HG03521 (cell line): ENCODE measurements around the gene OR3A2.
"Not testable (repeated sequence)": the region's sequence is repeated elsewhere in the genome, so short reads cannot be mapped to it uniquely, and the experiment has no call there.

Experiments used
- ATAC-seq: cut with Tn5 transposase; IDR thresholded peaks from one replicate; pipeline ENCODE4 v1.9.1; 2021; ENCODE audit warnings: mild to moderate bottlenecking, moderate library complexity; ENCODE audit not compliant: unreplicated experiment

OR3A2 gene

GRCh38 chr17:3385869-3386816 lies at the start of gene OR3A2:
TSS of gene OR3A2 (minus strand) at chr17:3386308.
- no peak for ATAC-seq

DNA sequence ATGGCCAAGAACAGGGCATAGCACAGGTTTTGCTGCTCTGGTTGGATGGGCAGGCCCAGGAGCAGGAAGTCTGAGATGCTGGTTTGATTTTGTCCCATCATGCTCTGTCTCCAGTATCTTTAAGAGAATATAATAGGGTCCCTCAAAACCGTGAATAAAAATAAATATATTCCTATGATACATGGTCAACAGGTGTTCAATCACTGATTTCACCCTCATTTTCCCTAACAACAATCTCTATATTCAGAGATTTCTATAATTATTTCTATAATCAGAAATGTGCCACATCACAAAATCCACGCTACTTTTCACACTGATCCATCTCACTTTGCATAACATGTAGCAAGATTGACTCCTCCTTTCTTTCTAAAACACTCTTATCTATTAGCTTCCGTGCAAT lies 47.6 kb upstream of the OR3A2 start, which contains the start of gene OR1E2:
Gene OR1E2, minus strand, starts transcription at position 101 of the 400 bp plus-strand sequence. Its CDS starts 0 bp downstream, at position 101.
- ATAC-seq = no peak

GRCh38 chr17:3433215-3433614 lies 47.1 kb upstream of the OR3A2 start:
- ATAC-seq = not testable (repeated sequence)

- no peak for ATAC-seq
Measured at GRCh38 chr17:3418222-3418621, 32.1 kb upstream of the OR3A2 start.

- ATAC-seq = no peak
Measured at GRCh38 chr17:3415610-3416009, 29.5 kb upstream of the OR3A2 start.

GRCh38 chr17:3412216-3412615 lies 26.1 kb upstream of the OR3A2 start:
- ATAC-seq = not testable (repeated sequence)

DNA sequence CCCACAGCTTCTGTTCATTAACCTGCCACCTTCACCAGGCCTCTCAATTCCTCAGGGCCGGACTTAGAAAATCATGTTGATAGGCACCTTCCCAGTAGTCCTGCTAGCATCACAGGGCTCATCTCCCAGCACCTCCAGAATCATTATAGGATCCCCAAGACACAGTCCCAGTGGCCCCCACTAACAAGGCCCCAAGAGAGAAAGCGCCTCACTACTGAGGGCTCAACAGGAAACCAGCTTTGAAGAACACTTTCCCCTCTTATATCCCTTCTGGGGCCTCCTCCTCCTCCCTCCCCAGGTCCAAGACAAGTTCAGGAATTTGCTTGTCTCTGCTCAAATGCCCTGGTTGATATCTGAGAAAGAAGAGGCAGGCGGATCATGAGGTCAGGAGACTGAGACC lies 25.0 kb upstream of the OR3A2 start, which contains the start of gene OR3A3:
Gene OR3A3, plus strand, starts transcription at position 301 of the 400 bp plus-strand sequence.
- ATAC-seq = no peak

GRCh38 chr17:3403856-3404255 lies 17.7 kb upstream of the OR3A2 start:
- not testable (repeated sequence) for ATAC-seq

- no peak for ATAC-seq
Measured at GRCh38 chr17:3401786-3402185, 15.7 kb upstream of the OR3A2 start.

GRCh38 chr17:3400055-3400454 lies 13.9 kb upstream of the OR3A2 start:
- no peak for ATAC-seq

GRCh38 chr17:3398310-3398709 lies 12.2 kb upstream of the OR3A2 start, which contains the start of gene OR1E1:
TSS of gene OR1E1 (minus strand) at chr17:3398410. CDS start at chr17:3398410, 0 bp downstream.
- no peak for ATAC-seq

GRCh38 chr17:3397801-3398200 lies 11.7 kb upstream of the OR3A2 start:
- ATAC-seq = not testable (repeated sequence)

GRCh38 chr17:3389791-3390190 lies 3.7 kb upstream of the OR3A2 start:
- no peak for ATAC-seq

DNA sequence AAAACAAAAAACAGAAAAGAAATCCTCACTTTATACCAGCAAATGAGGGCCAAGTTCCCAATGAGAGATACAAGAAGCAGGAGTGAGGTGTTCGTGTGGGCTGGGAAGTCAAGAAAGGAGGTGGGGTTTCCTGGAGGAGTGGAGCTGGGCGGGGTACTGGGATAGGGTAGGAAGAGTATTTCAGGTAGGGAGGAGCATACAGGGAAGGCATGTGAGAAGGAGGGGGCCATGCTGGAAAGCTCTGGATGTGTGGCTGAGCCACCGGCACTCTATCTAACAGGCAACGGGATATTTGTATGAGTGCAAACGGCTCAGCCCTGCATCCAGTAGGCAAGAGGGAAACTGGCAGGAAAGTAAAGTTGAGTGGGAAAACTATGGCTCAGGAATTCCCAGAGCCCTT lies 4.2 kb downstream of the OR3A2 start:
- ATAC-seq = no peak

DNA sequence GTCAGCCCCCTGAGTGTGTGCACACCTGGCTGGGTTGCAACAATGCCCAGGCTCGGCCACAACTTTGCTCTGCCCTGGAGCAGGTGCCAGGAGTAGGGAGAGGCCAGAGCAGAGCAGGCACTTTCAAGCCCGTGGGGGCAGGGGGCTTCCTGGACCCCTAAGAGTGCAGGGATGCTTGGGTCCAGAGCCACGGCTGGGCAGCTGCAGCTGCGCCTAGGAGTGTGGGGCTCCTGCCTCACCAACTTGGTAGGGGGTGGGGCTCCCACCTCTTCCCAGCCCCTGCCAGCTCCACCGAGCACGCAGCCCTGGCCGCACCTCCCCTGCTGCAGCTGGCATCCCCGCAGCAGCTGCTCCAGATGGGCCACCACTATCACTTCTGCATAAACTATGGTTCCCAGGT lies 7.8 kb downstream of the OR3A2 start:
- ATAC-seq = no peak

GRCh38 chr17:3371167-3371566 lies 14.9 kb downstream of the OR3A2 start:
- not testable (repeated sequence) for ATAC-seq

GRCh38 chr17:3342782-3343181 lies 43.3 kb downstream of the OR3A2 start:
- ATAC-seq = not testable (repeated sequence)

- no peak for ATAC-seq
Measured at GRCh38 chr17:3335876-3336275, 50.2 kb downstream of the OR3A2 start.

DNA sequence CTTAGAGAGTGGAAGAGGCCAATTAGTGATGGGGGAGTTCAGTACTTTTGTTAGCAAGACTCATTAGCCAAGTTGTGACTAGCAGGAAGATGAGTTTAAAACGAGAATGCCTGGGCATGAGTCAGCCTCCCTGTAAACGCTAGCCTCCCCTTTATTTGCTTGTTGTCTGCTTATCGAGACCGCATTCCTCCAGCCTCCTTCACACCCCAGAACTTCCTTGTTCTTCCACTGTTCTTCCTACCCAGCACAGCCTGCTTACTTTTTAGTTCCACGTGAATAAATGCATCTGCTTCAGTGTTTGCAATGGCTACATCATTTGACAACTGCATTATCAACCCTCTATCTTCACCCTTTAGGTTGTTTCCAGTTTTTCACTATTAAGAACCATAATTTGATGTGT lies 67.8 kb downstream of the OR3A2 start:
- no peak for ATAC-seq

GRCh38 chr17:3316836-3317235 lies 69.3 kb downstream of the OR3A2 start:
- ATAC-seq = no peak

DNA sequence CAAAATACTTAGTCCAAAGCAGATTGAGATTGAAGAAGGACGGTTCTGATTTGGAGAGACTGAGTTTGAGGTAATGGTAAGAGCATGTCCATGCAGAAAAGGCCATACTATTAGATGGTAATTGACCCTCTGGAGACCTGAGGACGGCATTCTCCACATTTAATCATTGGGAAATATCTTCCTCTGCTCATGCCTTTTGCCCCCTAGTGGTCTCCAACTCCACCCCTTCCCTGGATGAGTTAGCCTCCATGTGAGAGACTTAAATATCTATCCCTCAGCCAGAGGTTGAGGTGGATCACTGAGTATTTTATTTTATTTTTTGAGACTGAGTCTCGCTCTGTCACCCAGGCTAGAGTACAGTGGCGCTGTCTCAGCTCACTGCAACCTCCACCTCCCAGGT lies 77.5 kb downstream of the OR3A2 start:
- ATAC-seq = no peak

DNA sequence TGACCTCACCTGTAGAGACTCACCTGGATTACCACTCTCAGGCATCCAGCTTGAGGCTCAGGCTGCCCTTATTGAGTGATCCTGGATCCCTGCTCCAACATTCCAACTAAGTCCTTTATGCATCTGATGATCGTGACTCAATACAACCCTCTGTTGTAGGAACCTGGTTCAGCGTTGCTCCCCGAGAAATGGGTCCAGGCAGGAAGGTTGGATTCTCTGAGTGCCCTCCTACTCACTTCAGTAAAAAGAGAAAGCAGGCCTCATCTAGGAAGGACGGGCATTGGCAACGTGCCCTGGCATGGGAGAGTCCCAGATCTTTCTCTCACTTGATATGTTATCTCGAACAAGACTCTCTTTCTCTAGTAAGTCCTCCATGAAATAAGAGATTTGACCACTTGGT lies 87.8 kb downstream of the OR3A2 start, which contains the start of gene OR3A1:
Gene OR3A1, minus strand, starts transcription at position 101 of the 400 bp plus-strand sequence. CDS start 5,778 bp downstream, outside the sequence.
- ATAC-seq = no peak
